Middle frontal gyrus (tissue), 1 donor: Measurements from ENCODE around the gene EBI3.
"Not testable (repeated sequence)": the region's sequence is repeated elsewhere in the genome, so short reads cannot be mapped to it uniquely, and the experiment has no call there.

ENCODE experiments used
- DNase-seq: peaks from one replicate; pipeline ENCODE4 v3.0.0-alpha.2; 2015; ENCODE audit warnings: low spot score; ENCODE audit errors: extremely low spot score

EBI3 gene

GRCh38 chr19:4234142-4234861 lies 5.0 kb downstream of the EBI3 start:
- no peak for DNase-seq

GRCh38 chr19:4234862-4235201 lies 5.5 kb downstream of the EBI3 start:
- no peak for DNase-seq

GRCh38 chr19:4237510-4237909 lies 8.2 kb downstream of the EBI3 start:
- DNase-seq, result not testable (repeated sequence)

- DNase-seq, result no peak
Observed at GRCh38 chr19:4238831-4239230, 9.5 kb downstream of the EBI3 start.

GRCh38 chr19:4241824-4242430 lies 12.6 kb downstream of the EBI3 start:
- no peak for DNase-seq

- not testable (repeated sequence) for DNase-seq
Observed at GRCh38 chr19:4245938-4246337, 16.6 kb downstream of the EBI3 start.

- DNase-seq, result peak; percentile 90
Observed at GRCh38 chr19:4246767-4247593, 17.7 kb downstream of the EBI3 start, which contains the start of gene YJU2. YJU2 (plus strand) TSS chr19:4247080; CDS start chr19:4247147, 67 bp downstream.

- no peak for DNase-seq
Observed at GRCh38 chr19:4256563-4256962, 27.2 kb downstream of the EBI3 start.

- no peak for DNase-seq
Observed at GRCh38 chr19:4257025-4257424, 27.7 kb downstream of the EBI3 start.

- DNase-seq, result no peak
Observed at GRCh38 chr19:4258181-4258580, 28.9 kb downstream of the EBI3 start.

- no peak for DNase-seq
Observed at GRCh38 chr19:4260613-4261191, 31.4 kb downstream of the EBI3 start.

GRCh38 chr19:4264812-4265211 lies 35.5 kb downstream of the EBI3 start:
- DNase-seq, result no peak

- no peak for DNase-seq
Observed at GRCh38 chr19:4266253-4267000, 37.1 kb downstream of the EBI3 start.

GRCh38 chr19:4267101-4267900 lies 38.0 kb downstream of the EBI3 start:
- no peak for DNase-seq

GRCh38 chr19:4267901-4268815 lies 38.8 kb downstream of the EBI3 start:
- no peak for DNase-seq

- DNase-seq, result no peak
Observed at GRCh38 chr19:4268816-4269430, 39.6 kb downstream of the EBI3 start.

GRCh38 chr19:4272894-4273293 lies 43.6 kb downstream of the EBI3 start:
- DNase-seq, result no peak

- DNase-seq, result not testable (repeated sequence)
Observed at GRCh38 chr19:4274321-4274686, 45.0 kb downstream of the EBI3 start.

- DNase-seq, result no peak
Observed at GRCh38 chr19:4277191-4277696, 47.9 kb downstream of the EBI3 start.
